ENCODE data around the gene SRSF4. TPM values are rescaled to one million over a fixed set of nuclear protein-coding genes. Genes with fewer than 3 reads are reported as not detected.
"Not testable (repeated sequence)": the region's sequence is repeated elsewhere in the genome, so short reads cannot be mapped to it uniquely, and the experiment has no call there.

SRSF4 gene
- total and polyA plus RNA-seq, 4 experiments from 2014 or later, result 60.2 to 104 (median 85.1) TPM

- Mint-ChIP-seq H3K27me3 (no peaks in the 10 kb centered on the region), H3K36me3 (peaks cover 39 to 40% of the 10 kb centered on the region in 2 donors), H3K4me1 (peaks cover 0 to 4% (median 2%) of the 10 kb centered on the region in 4 donors), H3K27ac (no peak overlapping the region), H3K9me3 (peaks cover 0 to 3% (median 0%) of the 10 kb centered on the region in 8 donors), H3K4me3 (no peak overlapping the region)
- ChIA-PET POLR2A (ENCODE audit: partially characterized antibody) (no interaction called here), CTCF (ENCODE audit: partially characterized antibody) (interaction anchor here (1.5 kb wide), 1 partner anchor 24 kb away, joined by 4 read pairs; no protein-coding TSS in a partner anchor)
- intact Hi-C loops (cut with micrococcal nuclease), result no loop called here
- peaks cover 15% of the 10 kb centered on the region for H3K36me3 ChIP-seq (ENCODE audit: insufficient read depth, low read length)
- no peak overlapping the region for H3K4me3 ChIP-seq (ENCODE audit: low read length in 2 of 2)
- no peaks in the 10 kb centered on the region for H3K9me3 ChIP-seq (ENCODE audit: control insufficient read depth in 1 of 2, low read length in 2 of 2)
- H3K27ac ChIP-seq (ENCODE audit: low read depth, low read length), result no peak overlapping the region
- DNase-seq, result no peak
- H3K4me1 ChIP-seq (ENCODE audit: insufficient read depth, low read length), result no peaks in the 10 kb centered on the region
- no peaks in the 10 kb centered on the region for H3K27me3 ChIP-seq (ENCODE audit: insufficient read depth, low read length)
These were observed 37.5 kb downstream of the SRSF4 start for GRCh38 chr1:29144178-29144577.

- H3K27me3 ChIP-seq (ENCODE audit: insufficient read depth, low read length), result no peaks in the 10 kb centered on the region
- POLR2A ChIA-PET (ENCODE audit: partially characterized antibody), result no interaction called here
- peaks cover 0 to 4% (median 2%) of the 10 kb centered on the region in 4 donors for H3K4me1 Mint-ChIP-seq
- CTCF ChIA-PET (ENCODE audit: partially characterized antibody), result interaction anchor here (1.5 kb wide), 1 partner anchor 23 kb away, joined by 4 read pairs; no protein-coding TSS in a partner anchor
- no peak for DNase-seq
- H3K4me3 Mint-ChIP-seq, result no peak overlapping the region
- peaks cover 24 to 25% of the 10 kb centered on the region in 2 donors for H3K36me3 Mint-ChIP-seq
- no peaks in the 10 kb centered on the region for H3K9me3 ChIP-seq (ENCODE audit: control insufficient read depth in 1 of 2, low read length in 2 of 2)
- H3K27ac Mint-ChIP-seq, result no peak overlapping the region
- no peaks in the 10 kb centered on the region for H3K4me1 ChIP-seq (ENCODE audit: insufficient read depth, low read length)
- H3K36me3 ChIP-seq (ENCODE audit: insufficient read depth, low read length), result peaks cover under 1% of the 10 kb centered on the region
- peaks cover 0 to 4% (median 0%) of the 10 kb centered on the region in 8 donors for H3K9me3 Mint-ChIP-seq
- H3K27me3 Mint-ChIP-seq, result no peaks in the 10 kb centered on the region
- intact Hi-C loops (cut with micrococcal nuclease), result no loop called here
- H3K4me3 ChIP-seq (ENCODE audit: low read length in 2 of 2), result no peak overlapping the region
- no peak overlapping the region for H3K27ac ChIP-seq (ENCODE audit: low read depth, low read length)
These were observed 39.0 kb downstream of the SRSF4 start for GRCh38 chr1:29142714-29143113.

GRCh38 chr1:29136391-29136915 lies 45.2 kb downstream of the SRSF4 start:
- peak overlapping the region in 1 of 7 donors; percentile 31 for H3K27ac Mint-ChIP-seq

DNA sequence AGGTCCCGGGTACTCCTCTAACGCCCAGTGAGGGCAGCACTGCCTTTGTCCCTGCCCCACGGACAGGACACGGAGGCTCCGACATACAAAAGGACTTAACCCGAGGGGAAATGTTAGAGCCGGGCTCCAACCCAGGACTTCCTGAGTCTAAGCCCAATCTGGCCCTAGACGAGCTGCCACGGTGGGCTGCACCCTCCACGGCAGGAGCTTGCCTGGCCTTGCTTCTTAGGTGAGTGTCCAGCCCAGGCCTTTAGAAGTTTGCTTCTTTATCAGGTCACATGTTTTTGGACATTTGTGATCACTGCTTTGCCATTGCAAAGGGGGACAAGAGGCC lies 47.0 kb downstream of the SRSF4 start:
- H3K27me3 Mint-ChIP-seq, result peaks cover 0 to 8% of the 10 kb centered on the region in 2 donors
- H3K36me3 Mint-ChIP-seq, result no peaks in the 10 kb centered on the region
- CTCF ChIA-PET (ENCODE audit: partially characterized antibody), result no interaction called here
- H3K4me1 Mint-ChIP-seq, result peaks cover 0 to 2% (median under 1%) of the 10 kb centered on the region in 4 donors
- H3K36me3 ChIP-seq (ENCODE audit: insufficient read depth, low read length), result no peaks in the 10 kb centered on the region
- H3K9me3 ChIP-seq (ENCODE audit: control insufficient read depth in 1 of 2, low read length in 2 of 2), result no peaks in the 10 kb centered on the region
- no peaks in the 10 kb centered on the region for H3K27me3 ChIP-seq (ENCODE audit: insufficient read depth, low read length)
- no peak overlapping the region for H3K27ac Mint-ChIP-seq
- H3K4me1 ChIP-seq (ENCODE audit: insufficient read depth, low read length), result no peaks in the 10 kb centered on the region
- peaks cover 0 to 2% (median 0%) of the 10 kb centered on the region in 8 donors for H3K9me3 Mint-ChIP-seq
- no peak for DNase-seq
- no peak overlapping the region for H3K4me3 ChIP-seq (ENCODE audit: low read length in 2 of 2)
- POLR2A ChIA-PET (ENCODE audit: partially characterized antibody), result interaction anchor here (1.6 kb wide), 1 partner anchor 14 kb away, joined by 4 read pairs; no protein-coding TSS in a partner anchor
- H3K27ac ChIP-seq (ENCODE audit: low read depth, low read length), result no peak overlapping the region
- H3K4me3 Mint-ChIP-seq, result no peak overlapping the region
- intact Hi-C loops (cut with micrococcal nuclease), result no loop called here

More at GRCh38 chr1:29136391-29136915, 45.2 kb downstream of the SRSF4 start:
- H3K4me3 Mint-ChIP-seq, result no peak overlapping the region
- CTCF ChIA-PET (ENCODE audit: partially characterized antibody), result interaction anchor here (0.7 kb wide), 1 partner anchor 153 kb away, joined by 3 read pairs; no protein-coding TSS in a partner anchor
- Histone ChIP-seq H3K4me3 (ENCODE audit: low read length in 2 of 2) (no peak overlapping the region), H3K27me3 (ENCODE audit: insufficient read depth, low read length) (no peaks in the 10 kb centered on the region), H3K36me3 (ENCODE audit: insufficient read depth, low read length) (no peaks in the 10 kb centered on the region), H3K27ac (ENCODE audit: low read depth, low read length) (no peak overlapping the region), H3K4me1 (ENCODE audit: insufficient read depth, low read length) (no peaks in the 10 kb centered on the region), H3K9me3 (ENCODE audit: control insufficient read depth in 1 of 2, low read length in 2 of 2) (no peaks in the 10 kb centered on the region)
- POLR2A ChIA-PET (ENCODE audit: partially characterized antibody), result no interaction called here
- peaks cover 0 to 8% of the 10 kb centered on the region in 2 donors for H3K27me3 Mint-ChIP-seq
- peaks cover 0 to 2% (median under 1%) of the 10 kb centered on the region in 4 donors for H3K4me1 Mint-ChIP-seq
- no peak for DNase-seq
- H3K9me3 Mint-ChIP-seq, result peaks cover 0 to 2% (median 0%) of the 10 kb centered on the region in 8 donors
- intact Hi-C loops (cut with micrococcal nuclease), result no loop called here
- no peaks in the 10 kb centered on the region for H3K36me3 Mint-ChIP-seq

DNA sequence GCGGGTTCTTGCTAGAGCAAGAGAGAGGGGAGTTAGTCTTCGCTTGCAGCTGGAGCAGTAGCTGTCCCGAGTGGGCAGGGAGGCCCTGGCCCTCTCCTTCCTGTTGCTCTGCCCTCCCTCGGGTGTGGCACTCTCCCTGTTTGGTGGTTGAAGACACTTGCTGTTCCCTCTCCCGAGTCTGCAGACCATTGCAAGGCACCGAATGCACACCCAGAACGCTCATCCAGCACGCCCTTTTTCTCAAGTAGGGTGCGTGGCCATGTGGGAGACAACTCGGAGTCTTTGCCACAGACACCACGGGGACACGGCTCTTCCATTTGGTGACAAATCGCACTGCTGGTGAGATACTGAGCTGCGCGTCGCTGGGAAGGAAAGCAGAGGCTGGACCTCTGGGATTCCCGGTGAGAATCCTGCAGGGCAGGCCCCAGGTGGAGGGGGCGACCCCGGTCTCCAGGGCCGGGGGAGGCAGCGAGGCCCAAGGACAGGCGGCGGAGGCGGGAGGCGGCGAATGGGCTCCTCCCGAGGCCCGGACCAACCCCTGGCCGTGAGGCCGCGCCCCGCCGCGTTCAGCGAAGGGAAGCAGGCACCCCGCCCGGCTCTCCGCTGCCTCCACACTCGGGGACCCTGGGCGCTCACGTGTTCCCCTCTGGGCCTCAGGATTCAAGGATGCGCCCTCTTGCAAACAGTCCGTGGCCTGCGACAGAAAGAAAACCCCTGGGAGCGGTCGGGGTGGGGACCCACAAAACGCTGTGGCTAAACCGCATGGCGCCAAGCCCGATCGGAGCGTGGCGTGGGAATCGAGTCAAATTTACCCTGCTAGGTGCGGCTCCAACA lies 47.6 kb downstream of the SRSF4 start:
- peaks cover 0 to 2% (median 0%) of the 10 kb centered on the region in 8 donors for H3K9me3 Mint-ChIP-seq
- intact Hi-C loops (cut with micrococcal nuclease), result no loop called here
- ChIA-PET CTCF (ENCODE audit: partially characterized antibody) (interaction anchor here (1.0 kb wide), 1 partner anchor 13 kb away, joined by 3 read pairs; no protein-coding TSS in a partner anchor), POLR2A (ENCODE audit: partially characterized antibody) (interaction anchor here (1.6 kb wide), 1 partner anchor 13 kb away, joined by 4 read pairs; no protein-coding TSS in a partner anchor)
- no peaks in the 10 kb centered on the region for H3K27me3 ChIP-seq (ENCODE audit: insufficient read depth, low read length)
- no peaks in the 10 kb centered on the region for H3K36me3 ChIP-seq (ENCODE audit: insufficient read depth, low read length)
- H3K27ac Mint-ChIP-seq, result no peak overlapping the region
- peaks cover 0 to 2% (median under 1%) of the 10 kb centered on the region in 4 donors for H3K4me1 Mint-ChIP-seq
- no peak overlapping the region for H3K4me3 ChIP-seq (ENCODE audit: low read length in 2 of 2)
- no peaks in the 10 kb centered on the region for H3K36me3 Mint-ChIP-seq
- no peak for DNase-seq
- peak overlapping the region in 4 of 8 donors; percentile 20 to 66 (median 38) for H3K4me3 Mint-ChIP-seq
- H3K27me3 Mint-ChIP-seq, result peaks cover 0 to 8% of the 10 kb centered on the region in 2 donors
- no peak overlapping the region for H3K27ac ChIP-seq (ENCODE audit: low read depth, low read length)
- no peaks in the 10 kb centered on the region for H3K4me1 ChIP-seq (ENCODE audit: insufficient read depth, low read length)
- H3K9me3 ChIP-seq (ENCODE audit: control insufficient read depth in 1 of 2, low read length in 2 of 2), result no peaks in the 10 kb centered on the region

DNA sequence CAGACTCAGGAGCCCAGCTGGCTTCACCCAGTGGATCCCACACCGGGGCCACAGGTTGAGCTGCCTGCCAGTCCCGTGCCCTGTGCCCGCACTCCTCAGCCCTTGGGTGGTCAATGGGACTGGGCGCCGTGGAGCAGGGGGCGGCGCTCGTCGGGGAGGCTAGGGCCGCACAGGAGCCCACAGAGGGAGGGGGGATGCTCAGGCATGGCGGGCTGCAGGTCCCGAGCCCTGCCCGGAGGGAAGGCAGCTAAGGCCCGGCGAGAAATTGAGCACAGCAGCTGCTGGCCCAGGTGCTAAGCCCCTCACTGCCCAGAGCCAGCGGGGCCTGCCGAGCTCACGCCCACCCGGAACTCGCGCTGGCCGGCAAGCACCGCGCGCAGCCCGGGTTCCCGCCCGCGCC lies 50.6 kb downstream of the SRSF4 start:
- H3K9me3 ChIP-seq (ENCODE audit: control insufficient read depth in 1 of 2, low read length in 2 of 2); H3K36me3 ChIP-seq (ENCODE audit: insufficient read depth, low read length); CTCF ChIA-PET (ENCODE audit: partially characterized antibody); H3K4me3 Mint-ChIP-seq; H3K4me1 Mint-ChIP-seq; H3K27ac Mint-ChIP-seq; DNase-seq; H3K27me3 ChIP-seq (ENCODE audit: insufficient read depth, low read length); intact Hi-C loops (cut with micrococcal nuclease); H3K36me3 Mint-ChIP-seq; H3K9me3 Mint-ChIP-seq; H3K4me3 ChIP-seq (ENCODE audit: low read length in 2 of 2); H3K4me1 ChIP-seq (ENCODE audit: insufficient read depth, low read length); H3K27ac ChIP-seq (ENCODE audit: low read depth, low read length): not testable (repeated sequence)
- peaks cover 0 to 12% of the 10 kb centered on the region in 2 donors for H3K27me3 Mint-ChIP-seq
- POLR2A ChIA-PET (ENCODE audit: partially characterized antibody), result interaction anchor here (0.6 kb wide), 1 partner anchor 9 kb away, joined by 3 read pairs; no protein-coding TSS in a partner anchor

GRCh38 chr1:29129916-29130315 lies 51.8 kb downstream of the SRSF4 start:
- DNase-seq, result no peak
- intact Hi-C loops (cut with micrococcal nuclease), result loop anchor here (10.0 kb wide), 1 partner anchor 55 kb away; the partner anchor contains the start of gene SRSF4
- no peaks in the 10 kb centered on the region for H3K36me3 ChIP-seq (ENCODE audit: insufficient read depth, low read length)
- H3K27me3 ChIP-seq (ENCODE audit: insufficient read depth, low read length), result no peaks in the 10 kb centered on the region
- no peak overlapping the region for H3K4me3 ChIP-seq (ENCODE audit: low read length in 2 of 2)
- peaks cover 0 to 4% (median 0%) of the 10 kb centered on the region in 8 donors for H3K9me3 Mint-ChIP-seq
- peaks cover 3 to 9% (median 5%) of the 10 kb centered on the region in 4 donors for H3K4me1 Mint-ChIP-seq
- no peaks in the 10 kb centered on the region for H3K4me1 ChIP-seq (ENCODE audit: insufficient read depth, low read length)
- peaks cover 0 to 2% of the 10 kb centered on the region in 2 donors for H3K36me3 Mint-ChIP-seq
- no peak overlapping the region for H3K27ac ChIP-seq (ENCODE audit: low read depth, low read length)
- H3K27me3 Mint-ChIP-seq, result peaks cover 4 to 21% of the 10 kb centered on the region in 2 donors
- peak overlapping the region in 1 of 7 donors; percentile 46 for H3K27ac Mint-ChIP-seq
- H3K9me3 ChIP-seq (ENCODE audit: control insufficient read depth in 1 of 2, low read length in 2 of 2), result no peaks in the 10 kb centered on the region
- ChIA-PET POLR2A (ENCODE audit: partially characterized antibody) (no interaction called here), CTCF (ENCODE audit: partially characterized antibody) (no interaction called here)
- H3K4me3 Mint-ChIP-seq, result no peak overlapping the region

All from CD4-positive, alpha-beta memory T cell (primary cell).